Activated CD4-positive, alpha-beta T cell treated with anti-CD3 and anti-CD28 coated beads, Interleukin-2, amount 10 ng/mL, durations not matched to agents 7 days and 5 days (primary cell): Measurements from ENCODE around the gene ARHGAP22. TPM values are rescaled to one million over a fixed set of nuclear protein-coding genes. Genes with fewer than 3 reads are reported as not detected.

Source experiments
- CTCF ChIA-PET: fragments of 350-600 bp; sonication (Branson Sonifier 250); formaldehyde crosslinking; loops from one replicate; lab custom pipeline; 2021; ENCODE audit warnings: antibody characterized with exemption; lab: Charles Lee
- POLR2A ChIA-PET: fragments of 350-600 bp; sonication (Branson Sonifier 250); formaldehyde crosslinking; loops from one replicate; lab custom pipeline; 2021; ENCODE audit warnings: antibody characterized with exemption; lab: Charles Lee
- DNase-seq: peaks from one replicate; pipeline ENCODE4 v3.0.0-alpha.2; 2020
- H3K27ac Mint-ChIP-seq: one replicate; pipeline ENCODE4 v1.8.0; 2021; ENCODE audit warnings: mild to moderate bottlenecking, moderate library complexity, mixed read lengths
- H3K27me3 Mint-ChIP-seq: one replicate; pipeline ENCODE4 v1.8.0; 2021; ENCODE audit warnings: mixed read lengths
- H3K36me3 Mint-ChIP-seq: one replicate; pipeline ENCODE4 v1.8.0; 2021; ENCODE audit warnings: low read depth, mixed read lengths
- H3K4me1 Mint-ChIP-seq: one replicate; pipeline ENCODE4 v1.8.0; 2021; ENCODE audit warnings: mixed read lengths
- H3K4me3 Mint-ChIP-seq: one replicate; pipeline ENCODE4 v1.8.0; 2021; ENCODE audit warnings: mild to moderate bottlenecking, moderate library complexity, mixed read lengths
- H3K9me3 Mint-ChIP-seq: one replicate; pipeline ENCODE4 v1.8.0; 2021; ENCODE audit warnings: mixed read lengths
- total RNA-seq, 2 experiments: library from RNA; stranded (reverse); gene quantifications; one replicate each; pipeline ENCODE4 v1.2.3, GENCODE V29; 2021

The ARHGAP22 gene
- total RNA-seq, 2 experiments from 2014 or later, result not detected

- H3K4me1 Mint-ChIP-seq, result no peaks in the 10 kb centered on the region
- H3K4me3 Mint-ChIP-seq, result no peak overlapping the region
- POLR2A ChIA-PET, result no interaction called here
- no peaks in the 10 kb centered on the region for H3K27me3 Mint-ChIP-seq
- no peak for DNase-seq
- no peaks in the 10 kb centered on the region for H3K9me3 Mint-ChIP-seq
- H3K36me3 Mint-ChIP-seq, result no peaks in the 10 kb centered on the region
- H3K27ac Mint-ChIP-seq, result no peak overlapping the region
- CTCF ChIA-PET, result no interaction called here
Measured at GRCh38 chr10:48454302-48455054, 150.4 kb downstream of the ARHGAP22 start.

GRCh38 chr10:48453451-48454301 lies 151.2 kb downstream of the ARHGAP22 start:
- no peaks in the 10 kb centered on the region for H3K36me3 Mint-ChIP-seq
- H3K27me3 Mint-ChIP-seq, result no peaks in the 10 kb centered on the region
- no peak overlapping the region for H3K4me3 Mint-ChIP-seq
- DNase-seq, result no peak
- H3K4me1 Mint-ChIP-seq, result no peaks in the 10 kb centered on the region
- ChIA-PET CTCF (no interaction called here), POLR2A (no interaction called here)
- H3K27ac Mint-ChIP-seq, result no peak overlapping the region
- no peaks in the 10 kb centered on the region for H3K9me3 Mint-ChIP-seq

DNA sequence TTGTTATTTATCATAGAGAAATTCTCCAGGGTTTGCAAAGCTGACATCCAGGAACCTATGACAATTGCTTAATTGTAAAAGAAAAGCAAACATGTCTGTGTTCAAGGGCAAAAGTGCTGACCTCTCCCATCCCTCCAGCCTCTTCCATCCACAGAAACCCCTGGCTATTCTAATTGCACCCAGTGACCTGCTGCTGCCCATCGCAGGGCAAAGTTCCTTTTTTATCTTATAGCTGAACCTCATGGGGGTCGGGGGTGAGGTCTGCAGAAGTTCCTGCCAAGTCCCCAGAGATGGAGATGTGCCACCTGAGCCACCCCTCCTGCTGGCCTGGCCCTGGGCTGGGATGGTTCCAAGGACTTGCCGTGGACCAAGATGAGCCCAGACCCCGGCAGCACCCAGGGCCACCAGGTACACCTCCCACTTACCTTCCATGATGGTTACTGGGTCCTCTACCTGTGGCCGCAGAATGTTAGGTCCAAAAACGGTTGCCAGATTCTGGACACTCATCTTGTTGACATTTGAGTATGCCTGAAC lies 151.9 kb downstream of the ARHGAP22 start:
- no peaks in the 10 kb centered on the region for H3K4me1 Mint-ChIP-seq
- H3K27me3 Mint-ChIP-seq, result no peaks in the 10 kb centered on the region

DNA sequence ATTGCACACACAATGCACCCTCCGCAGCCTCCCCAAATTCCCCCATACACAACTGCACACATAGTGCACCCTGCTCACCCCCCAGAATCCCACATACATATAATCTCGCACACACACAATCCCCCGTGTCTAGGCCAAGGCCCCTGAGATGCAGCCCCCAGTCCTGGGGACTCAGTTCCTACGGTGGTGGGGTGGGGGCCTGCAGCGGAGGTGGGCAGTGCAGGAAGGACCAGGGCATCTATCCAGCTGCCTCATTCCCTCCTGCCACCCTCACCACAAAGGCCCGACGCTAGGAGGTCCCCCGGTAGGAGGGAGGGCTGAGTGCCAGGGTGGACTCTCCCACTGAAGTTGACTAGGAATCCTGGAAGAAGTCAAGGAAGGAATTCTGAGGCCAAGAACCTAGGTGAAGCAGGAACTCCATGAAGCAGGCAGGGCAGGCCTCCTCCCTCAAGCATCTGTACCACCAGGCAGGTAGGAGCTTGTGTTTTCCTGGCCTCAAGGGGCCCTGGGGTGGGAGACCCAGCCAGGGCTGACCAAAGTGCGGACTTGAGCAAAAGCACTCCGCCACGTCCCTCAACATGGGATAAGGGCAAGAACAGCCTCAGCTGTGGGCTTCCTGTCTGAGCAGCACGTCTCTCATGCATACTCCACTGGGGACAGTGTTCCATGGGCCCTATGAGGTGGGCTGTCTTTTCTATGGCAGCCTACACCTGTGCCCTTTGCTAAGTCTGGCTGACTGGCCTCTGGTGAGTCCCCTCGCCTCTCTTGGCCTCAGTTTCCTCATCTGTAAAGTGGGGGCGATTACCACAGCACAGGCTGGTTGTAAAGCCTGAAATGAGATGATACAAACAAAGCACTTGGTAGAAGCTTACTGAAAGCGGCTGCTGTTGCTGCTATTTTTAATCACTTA lies 152.6 kb downstream of the ARHGAP22 start:
- ChIA-PET CTCF (no interaction called here), POLR2A (no interaction called here)
- no peaks in the 10 kb centered on the region for H3K9me3 Mint-ChIP-seq
- H3K4me1 Mint-ChIP-seq, result no peaks in the 10 kb centered on the region
- H3K36me3 Mint-ChIP-seq, result no peaks in the 10 kb centered on the region
- H3K27me3 Mint-ChIP-seq, result no peaks in the 10 kb centered on the region
- H3K4me3 Mint-ChIP-seq, result no peak overlapping the region
- DNase-seq, result no peak
- H3K27ac Mint-ChIP-seq, result no peak overlapping the region

More for the DNA sequence above, 151.9 kb downstream of the ARHGAP22 start:
- CTCF ChIA-PET, result no interaction called here
- POLR2A ChIA-PET, result no interaction called here
- Mint-ChIP-seq H3K9me3 (no peaks in the 10 kb centered on the region), H3K4me3 (no peak overlapping the region), H3K36me3 (no peaks in the 10 kb centered on the region), H3K27ac (no peak overlapping the region)
- DNase-seq, result no peak

- CTCF ChIA-PET, result no interaction called here
- no peaks in the 10 kb centered on the region for H3K36me3 Mint-ChIP-seq
Measured at GRCh38 chr10:48450741-48451466, 154.0 kb downstream of the ARHGAP22 start.

GRCh38 chr10:48450233-48450740 lies 154.6 kb downstream of the ARHGAP22 start:
- H3K27me3 Mint-ChIP-seq, result no peaks in the 10 kb centered on the region
- ChIA-PET CTCF (no interaction called here), POLR2A (no interaction called here)
- H3K27ac Mint-ChIP-seq, result no peak overlapping the region
- H3K36me3 Mint-ChIP-seq, result no peaks in the 10 kb centered on the region
- H3K4me1 Mint-ChIP-seq, result no peaks in the 10 kb centered on the region
- no peak for DNase-seq
- no peaks in the 10 kb centered on the region for H3K9me3 Mint-ChIP-seq
- H3K4me3 Mint-ChIP-seq, result no peak overlapping the region

More at GRCh38 chr10:48450741-48451466, 154.0 kb downstream of the ARHGAP22 start:
- no peak overlapping the region for H3K4me3 Mint-ChIP-seq
- no peaks in the 10 kb centered on the region for H3K4me1 Mint-ChIP-seq
- no peaks in the 10 kb centered on the region for H3K9me3 Mint-ChIP-seq
- H3K27me3 Mint-ChIP-seq, result no peaks in the 10 kb centered on the region
- no peak for DNase-seq
- POLR2A ChIA-PET, result no interaction called here
- no peak overlapping the region for H3K27ac Mint-ChIP-seq

- no peak for DNase-seq
- CTCF ChIA-PET, result no interaction called here
Measured at GRCh38 chr10:48449501-48450232, 155.2 kb downstream of the ARHGAP22 start.

DNA sequence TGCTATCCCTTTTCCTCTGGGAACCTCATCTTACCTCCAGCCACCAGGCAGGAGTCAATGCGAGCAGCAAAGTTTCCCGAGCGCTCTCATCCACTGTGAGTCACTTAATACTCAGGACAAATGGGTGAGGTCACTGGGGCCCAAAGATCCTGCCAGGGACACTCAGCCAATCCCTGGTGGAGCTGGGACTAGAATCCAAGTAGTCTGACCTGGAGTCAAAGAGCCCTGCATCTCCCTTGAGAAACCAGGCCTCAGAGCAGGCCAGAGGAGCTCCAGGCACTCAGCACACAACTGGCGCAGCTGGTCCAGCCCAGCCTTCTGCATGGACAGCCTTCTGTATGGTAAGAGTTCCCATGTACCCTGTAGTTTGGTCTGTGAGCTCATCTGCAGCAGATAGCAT lies 156.1 kb downstream of the ARHGAP22 start:
- H3K4me1 Mint-ChIP-seq, result no peaks in the 10 kb centered on the region
- H3K36me3 Mint-ChIP-seq, result no peaks in the 10 kb centered on the region
- no peaks in the 10 kb centered on the region for H3K9me3 Mint-ChIP-seq
- CTCF ChIA-PET, result no interaction called here
- no peak overlapping the region for H3K4me3 Mint-ChIP-seq
- no peak overlapping the region for H3K27ac Mint-ChIP-seq
- no peak for DNase-seq
- POLR2A ChIA-PET, result no interaction called here
- no peaks in the 10 kb centered on the region for H3K27me3 Mint-ChIP-seq

More at GRCh38 chr10:48449501-48450232, 155.2 kb downstream of the ARHGAP22 start:
- H3K9me3 Mint-ChIP-seq, result no peaks in the 10 kb centered on the region
- no peaks in the 10 kb centered on the region for H3K36me3 Mint-ChIP-seq
- H3K27me3 Mint-ChIP-seq, result no peaks in the 10 kb centered on the region
- POLR2A ChIA-PET, result no interaction called here
- H3K27ac Mint-ChIP-seq, result no peak overlapping the region
- no peak overlapping the region for H3K4me3 Mint-ChIP-seq
- no peaks in the 10 kb centered on the region for H3K4me1 Mint-ChIP-seq

- DNase-seq, result no peak
- Mint-ChIP-seq H3K4me1 (no peaks in the 10 kb centered on the region), H3K4me3 (no peak overlapping the region), H3K27ac (no peak overlapping the region), H3K9me3 (no peaks in the 10 kb centered on the region), H3K36me3 (no peaks in the 10 kb centered on the region), H3K27me3 (no peaks in the 10 kb centered on the region)
- ChIA-PET POLR2A (no interaction called here), CTCF (no interaction called here)
Measured at GRCh38 chr10:48447356-48448215, 157.3 kb downstream of the ARHGAP22 start.

DNA sequence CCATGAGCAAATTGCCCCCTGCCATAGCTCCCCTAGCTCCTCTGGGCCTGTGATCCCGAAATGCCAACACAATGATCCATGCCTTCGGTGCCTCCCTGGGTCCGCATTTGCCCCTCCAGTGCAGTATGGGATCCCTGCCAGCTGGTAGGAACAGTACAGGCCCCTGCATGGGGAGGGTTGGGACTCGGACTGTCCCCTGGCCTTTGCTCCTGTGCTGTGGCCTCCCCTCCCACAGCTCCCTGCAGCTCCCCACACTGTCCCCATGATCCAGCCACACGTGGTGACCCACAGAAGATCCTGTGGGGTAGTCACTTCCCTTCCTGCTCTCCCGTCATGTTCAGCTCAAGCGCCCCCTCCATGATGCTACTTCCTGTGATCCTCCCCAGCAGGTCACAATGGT lies 158.1 kb downstream of the ARHGAP22 start:
- Mint-ChIP-seq H3K36me3 (no peaks in the 10 kb centered on the region), H3K27ac (no peak overlapping the region), H3K27me3 (no peaks in the 10 kb centered on the region), H3K9me3 (no peaks in the 10 kb centered on the region), H3K4me3 (no peak overlapping the region), H3K4me1 (no peaks in the 10 kb centered on the region)
- CTCF ChIA-PET, result no interaction called here
- POLR2A ChIA-PET, result no interaction called here
- no peak for DNase-seq

GRCh38 chr10:48445932-48446331 lies 158.9 kb downstream of the ARHGAP22 start:
- Mint-ChIP-seq H3K9me3 (no peaks in the 10 kb centered on the region), H3K27ac (no peak overlapping the region), H3K27me3 (no peaks in the 10 kb centered on the region), H3K36me3 (no peaks in the 10 kb centered on the region), H3K4me1 (no peaks in the 10 kb centered on the region), H3K4me3 (no peak overlapping the region)
- DNase-seq, result no peak
- ChIA-PET POLR2A (no interaction called here), CTCF (no interaction called here)
